ENCODE results near the gene MAGI2. TPM values are rescaled to one million over a fixed set of nuclear protein-coding genes. Genes with fewer than 3 reads are reported as not detected.

MAGI2 gene
- total RNA-seq, 1 experiment from 2014 or later: 0.22 TPM

DNA sequence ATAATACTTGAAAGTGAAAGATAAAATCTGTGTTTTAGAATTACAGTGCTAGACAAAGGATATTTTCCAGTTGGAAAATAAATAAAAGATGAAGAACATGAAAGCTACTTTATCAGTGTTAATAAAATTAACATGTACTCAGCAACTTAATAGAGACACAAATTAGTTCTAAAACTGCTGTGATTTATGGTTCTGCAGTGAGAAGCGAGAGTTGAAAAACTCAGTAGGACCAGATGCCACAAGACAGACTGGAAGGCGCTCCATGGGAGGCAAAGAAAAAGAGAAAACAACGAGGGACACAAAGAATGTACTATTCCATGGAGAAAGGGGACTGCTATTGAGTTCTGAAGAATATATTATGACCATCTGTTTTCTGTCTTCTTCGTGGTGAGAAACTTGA is 1064.4 kb downstream of the MAGI2 start:
- TF ChIP-seq ATF3 (IDR thresholded peaks at IDR 0.05) (no peak), CEBPB (IDR thresholded peaks at IDR 0.05; ENCODE audit: low read depth) (no peak), SIN3A (IDR thresholded peaks at IDR 0.05; ENCODE audit: low read depth) (no peak)
- Histone ChIP-seq H3K4me3 (replicated peaks in 1 of 2; ENCODE audit: low read depth in 1 of 2, low read length in 2 of 2) (no peak overlapping the region), H3K27ac (ENCODE audit: low read depth, low read length) (no peak overlapping the region), H3K4me2 (ENCODE audit: low read length) (no peak overlapping the region), H4K20me1 (ENCODE audit: insufficient read depth) (no peaks in the 10 kb centered on the region), H3K36me3 (ENCODE audit: control insufficient read depth in 1 of 2, insufficient read depth in 2 of 2, low read length in 2 of 2) (no peaks in the 10 kb centered on the region), H3K79me2 (ENCODE audit: insufficient read depth, low read length) (no peaks in the 10 kb centered on the region), H3K9ac (ENCODE audit: low read length) (no peak overlapping the region), H3K9me2 (ENCODE audit: insufficient read depth) (no peaks in the 10 kb centered on the region), H3K27me3 (ENCODE audit: insufficient read depth, low read length) (peaks cover 35% of the 10 kb centered on the region), H2AFZ (ENCODE audit: low read depth, low read length, poor library complexity, severe bottlenecking) (no peak overlapping the region), H3K4me1 (ENCODE audit: control insufficient read depth in 1 of 2, insufficient read depth in 2 of 2, low read length in 2 of 2) (no peaks in the 10 kb centered on the region), H3K9me3 (ENCODE audit: control insufficient read depth in 1 of 2, insufficient read depth in 1 of 2, low read depth in 1 of 2, low read length in 2 of 2) (no peaks in the 10 kb centered on the region)
- DNase-seq (ENCODE audit: low read depth, low spot score): no peak
- ChIA-PET POLR2A (no interaction called here), RAD21 (ENCODE audit: low non-redundant PET in 1 of 2, low total read pairs in 2 of 2, uncharacterized antibody in 2 of 2, unreplicated experiment in 2 of 2) (no interaction called here), CTCF (no interaction called here)
- no TSS peak for BruUV-seq (replicated peaks)
- intact Hi-C loops (cut with micrococcal nuclease): no loop called here
- no peak for ATAC-seq

DNA sequence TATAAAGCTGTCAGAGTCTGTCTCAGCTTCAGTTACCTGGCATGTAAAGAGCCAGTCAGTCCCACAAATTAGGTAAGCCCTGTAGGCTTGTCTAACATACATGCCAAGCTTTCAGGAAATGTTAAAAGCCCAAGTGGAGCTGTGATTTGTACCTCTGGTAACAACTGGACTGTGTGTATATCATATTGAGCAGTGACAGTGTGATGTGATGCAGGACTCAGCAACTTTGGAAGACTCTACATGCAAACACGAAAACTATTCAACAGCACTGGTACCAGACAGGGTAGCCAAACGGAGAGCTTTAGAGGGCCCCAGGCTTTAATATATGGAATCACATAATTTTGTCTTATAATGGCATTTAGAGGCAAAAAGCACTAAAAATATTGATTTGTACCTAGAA is 1066.9 kb downstream of the MAGI2 start:
- RAD21 ChIA-PET (ENCODE audit: low non-redundant PET in 1 of 2, low total read pairs in 2 of 2, uncharacterized antibody in 2 of 2, unreplicated experiment in 2 of 2): no interaction called here
- POLR2A ChIA-PET: no interaction called here

More for the DNA sequence above, 1066.9 kb downstream of the MAGI2 start:
- Histone ChIP-seq H3K9me2 (ENCODE audit: insufficient read depth) (no peaks in the 10 kb centered on the region), H4K20me1 (ENCODE audit: insufficient read depth) (no peaks in the 10 kb centered on the region), H3K27me3 (ENCODE audit: insufficient read depth, low read length) (peaks cover 31% of the 10 kb centered on the region), H3K4me3 (replicated peaks in 1 of 2; ENCODE audit: low read depth in 1 of 2, low read length in 2 of 2) (no peak overlapping the region), H3K4me2 (ENCODE audit: low read length) (no peak overlapping the region), H2AFZ (ENCODE audit: low read depth, low read length, poor library complexity, severe bottlenecking) (no peak overlapping the region), H3K79me2 (ENCODE audit: insufficient read depth, low read length) (no peaks in the 10 kb centered on the region), H3K9me3 (ENCODE audit: control insufficient read depth in 1 of 2, insufficient read depth in 1 of 2, low read depth in 1 of 2, low read length in 2 of 2) (no peaks in the 10 kb centered on the region), H3K27ac (ENCODE audit: low read depth, low read length) (no peak overlapping the region), H3K9ac (ENCODE audit: low read length) (no peak overlapping the region), H3K36me3 (ENCODE audit: control insufficient read depth in 1 of 2, insufficient read depth in 2 of 2, low read length in 2 of 2) (no peaks in the 10 kb centered on the region), H3K4me1 (ENCODE audit: control insufficient read depth in 1 of 2, insufficient read depth in 2 of 2, low read length in 2 of 2) (no peaks in the 10 kb centered on the region)
- BruUV-seq (replicated peaks): no TSS peak
- CTCF ChIA-PET: no interaction called here
- no peak for DNase-seq (ENCODE audit: low read depth, low spot score)
- ATAC-seq: no peak
- intact Hi-C loops (cut with micrococcal nuclease): no loop called here
- TF ChIP-seq EGR1 (IDR thresholded peaks at IDR 0.05; ENCODE audit: low read depth) (no peak), ZBTB33 (IDR thresholded peaks at IDR 0.05; ENCODE audit: extremely low read depth, insufficient replicate concordance, low read length) (no peak), SRF (IDR thresholded peaks at IDR 0.05; ENCODE audit: low read depth) (no peak), TCF7L2 (IDR thresholded peaks at IDR 0.05; ENCODE audit: borderline replicate concordance, extremely low read depth, insufficient read depth, insufficient read length) (no peak), SP1 (IDR thresholded peaks at IDR 0.05; ENCODE audit: low read depth) (no peak), CBX3 (IDR thresholded peaks at IDR 0.05; ENCODE audit: low read depth) (no peak)
